ENCODE measurements around the gene ATP6V1F.

DNA sequence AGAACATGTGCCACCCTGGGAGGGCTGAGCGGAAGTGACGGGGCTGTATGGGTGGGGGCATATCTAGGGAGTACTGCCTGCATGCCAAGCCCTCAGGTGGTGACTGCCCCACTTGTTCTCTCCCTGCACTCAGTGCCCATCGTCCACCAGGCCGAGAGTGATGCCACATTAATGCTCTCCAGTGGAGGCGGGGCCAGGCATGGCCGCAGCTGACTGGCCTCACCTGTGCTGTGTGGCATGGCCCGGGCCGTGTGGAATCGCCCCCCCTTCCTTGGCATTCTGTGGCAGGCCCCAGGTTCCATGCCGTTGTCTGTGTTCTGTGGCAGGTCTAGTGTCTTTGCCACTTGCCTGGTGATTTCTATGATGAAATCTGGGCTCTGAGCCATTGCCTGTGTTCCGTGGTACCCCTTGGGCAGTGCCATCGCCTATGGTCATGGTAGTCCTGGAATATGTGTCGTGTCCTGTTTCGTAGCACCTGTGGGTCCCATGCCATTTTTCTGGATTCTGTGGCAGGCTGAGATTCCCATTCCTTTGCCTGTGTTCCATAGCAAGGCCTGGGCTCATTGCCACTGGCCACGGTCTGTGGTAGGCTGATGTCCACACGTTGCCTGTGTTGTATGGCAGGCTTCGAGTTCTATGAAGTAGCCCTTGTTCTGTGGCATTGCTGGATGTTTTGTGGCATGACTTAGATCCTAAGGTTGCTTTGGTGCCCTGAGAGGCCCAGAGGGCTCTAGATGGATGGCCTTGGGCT lies 23.5 kb upstream of the ATP6V1F start:
- TF ChIP-seq, protein P1, sequence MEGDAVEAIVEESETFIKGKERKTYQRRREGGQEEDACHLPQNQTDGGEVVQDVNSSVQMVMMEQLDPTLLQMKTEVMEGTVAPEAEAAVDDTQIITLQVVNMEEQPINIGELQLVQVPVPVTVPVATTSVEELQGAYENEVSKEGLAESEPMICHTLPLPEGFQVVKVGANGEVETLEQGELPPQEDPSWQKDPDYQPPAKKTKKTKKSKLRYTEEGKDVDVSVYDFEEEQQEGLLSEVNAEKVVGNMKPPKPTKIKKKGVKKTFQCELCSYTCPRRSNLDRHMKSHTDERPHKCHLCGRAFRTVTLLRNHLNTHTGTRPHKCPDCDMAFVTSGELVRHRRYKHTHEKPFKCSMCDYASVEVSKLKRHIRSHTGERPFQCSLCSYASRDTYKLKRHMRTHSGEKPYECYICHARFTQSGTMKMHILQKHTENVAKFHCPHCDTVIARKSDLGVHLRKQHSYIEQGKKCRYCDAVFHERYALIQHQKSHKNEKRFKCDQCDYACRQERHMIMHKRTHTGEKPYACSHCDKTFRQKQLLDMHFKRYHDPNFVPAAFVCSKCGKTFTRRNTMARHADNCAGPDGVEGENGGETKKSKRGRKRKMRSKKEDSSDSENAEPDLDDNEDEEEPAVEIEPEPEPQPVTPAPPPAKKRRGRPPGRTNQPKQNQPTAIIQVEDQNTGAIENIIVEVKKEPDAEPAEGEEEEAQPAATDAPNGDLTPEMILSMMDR (IDR thresholded peaks at IDR 0.05) = no peak
- no peak for TF ChIP-seq POLR2A (IDR thresholded peaks at IDR 0.05)

Measured in testis (tissue), 2 donors.